K562 (cell line): ENCODE results near the gene GRK3. TPM values are rescaled to one million over a fixed set of nuclear protein-coding genes. Genes with fewer than 3 reads are reported as not detected.
A peak's percentile ranks its signal among the peaks of the same experiment; 100 is the strongest.

ENCODE experiments used
- ARID2 ChIP-seq: fragments of 450-650 bp; IDR thresholded peaks from 2 replicates; pipeline ENCODE4 v1.6.1; 2017; ENCODE audit warnings: antibody characterized with exemption, mild to moderate bottlenecking
- ATF7 ChIP-seq: fragments of 450-650 bp; IDR thresholded peaks from 2 replicates; pipeline ENCODE4 v1.7.1; 2014; ENCODE audit warnings: mild to moderate bottlenecking, moderate library complexity
- CC2D1A ChIP-seq: fragments of 450-650 bp; IDR thresholded peaks from 2 replicates; pipeline ENCODE4 v1.6.1; 2017; ENCODE audit warnings: mild to moderate bottlenecking
- DEAF1 ChIP-seq: fragments of 450-650 bp; formaldehyde crosslinking; IDR thresholded peaks from 2 replicates; pipeline ENCODE4 v1.4.0; 2020; ENCODE audit warnings: mild to moderate bottlenecking, moderate library complexity
- HDAC1 ChIP-seq, 2 experiments: fragments of 450-650 bp; IDR thresholded peaks; 2 replicates each; pipeline ENCODE4 v1.6.1; 2016 to 2017; ENCODE audit warnings: inconsistent platforms in 1 of 2, mild to moderate bottlenecking in 1 of 2, moderate library complexity in 1 of 2
- HNRNPH1 ChIP-seq: fragments of 200-400 bp; formaldehyde crosslinking; optimal IDR thresholded peaks from 2 replicates; pipeline ENCODE3; 2017; ENCODE audit warnings: low read depth, mild to moderate bottlenecking, low read length, moderate library complexity
- MYC ChIP-seq, 2 experiments: fragments of 250-450 bp in 1 of 2; sonication (Bioruptor Pico) in 1 of 2; IDR thresholded peaks; 2 replicates each; pipeline versions ENCODE4 v1.5.1 to v1.6.1; 2012 to 2021; ENCODE audit warnings: low read depth in 2 of 2, borderline replicate concordance in 1 of 2, improper control_type of control experiment in 1 of 2, low read length in 1 of 2, mild to moderate bottlenecking in 1 of 2, moderate library complexity in 1 of 2
- PHTF2 ChIP-seq: fragments of 250-450 bp; sonication (Bioruptor Pico); IDR thresholded peaks from 2 replicates; pipeline ENCODE4 v1.5.0; 2021; ENCODE audit warnings: mild to moderate bottlenecking
- POLR2G ChIP-seq: fragments of 200-400 bp; formaldehyde crosslinking; IDR thresholded peaks from 2 replicates; pipeline ENCODE4 v1.6.1; 2017; ENCODE audit warnings: low read depth, mild to moderate bottlenecking, antibody characterized with exemption, low read length, moderate library complexity
- RFX7 ChIP-seq: fragments of 250-450 bp; sonication (Bioruptor Pico); IDR thresholded peaks from 2 replicates; pipeline ENCODE4 v1.5.1; 2021; ENCODE audit warnings: mild to moderate bottlenecking
- SP2 ChIP-seq: IDR thresholded peaks from 2 replicates; pipeline ENCODE4 v1.6.1; 2011; ENCODE audit warnings: mild to moderate bottlenecking, low read depth, low read length, moderate library complexity; ENCODE audit not compliant: poor library complexity, severe bottlenecking; ENCODE audit errors: extremely low read depth
- YBX1 ChIP-seq: fragments of 450-650 bp; IDR thresholded peaks from 2 replicates; pipeline ENCODE4 v1.7.1; 2016; ENCODE audit warnings: mild to moderate bottlenecking
- ZBTB2 ChIP-seq: fragments of 450-650 bp; IDR thresholded peaks from 2 replicates; pipeline ENCODE4 v1.6.1; 2016; ENCODE audit warnings: antibody characterized with exemption
- ZKSCAN3 ChIP-seq: fragments of 250-450 bp; sonication (Bioruptor Pico); IDR thresholded peaks from 2 replicates; pipeline ENCODE4 v1.4.0; 2020
- ZNF174 ChIP-seq: fragments of 250-450 bp; sonication (Bioruptor Pico); IDR thresholded peaks from 2 replicates; pipeline ENCODE4 v1.4.0; 2020; ENCODE audit warnings: mild to moderate bottlenecking
- ZNF282 ChIP-seq: sonication (generic); formaldehyde crosslinking; IDR thresholded peaks from 2 replicates; pipeline ENCODE4 v1.8.1; 2023; ENCODE audit warnings: missing genetic modification reagents
- ZNF318 ChIP-seq, 2 experiments: fragments of 450-650 bp; IDR thresholded peaks; 2 replicates each; pipeline ENCODE4 v1.6.1; 2016; ENCODE audit warnings: mild to moderate bottlenecking in 2 of 2, borderline replicate concordance in 1 of 2, low read depth in 1 of 2, moderate library complexity in 1 of 2
- polyA plus RNA-seq, 8 experiments: library from polyadenylated mRNA; depleted of rRNA in 4 of 8; stranded (reverse) in 5 of 8; unstranded in 3 of 8; fragments of >200 nt; fragmentation: Nextera tagmentation in 2 of 8; fragmentation: Illumina TruSeq in 1 of 8; extraction: Ambion mirVana in 2 of 8; extraction: Trizol in 1 of 8; gene quantifications; 2 replicates each; pipeline versions ENCODE4 v1.2.1 to v1.2.3, GENCODE V29; 2011 to 2014; ENCODE audit warnings: inconsistent platforms in 1 of 8, missing spikeins in 1 of 8
- total RNA-seq, 7 experiments: library from RNA; depleted of rRNA in 6 of 7; stranded (reverse); fragments of >200 nt in 6 of 7; fragmentation: Illumina TruSeq in 2 of 7; extraction: Trizol in 2 of 7; gene quantifications; 2 replicates each; pipeline versions ENCODE4 v1.2.1 to v1.2.3, GENCODE V29; 2011 to 2021; ENCODE audit warnings: low replicate concordance in 1 of 7

Gene GRK3
- total and polyA plus RNA-seq, 9 of the 15 experiments (the other 6 are each of a cell fraction or from before 2014, with no cell fraction given): 1.4 to 7.6 (median 3.6) TPM

- TF ChIP-seq SP2 (no peak), ATF7 (0 out of 2 replicates have a peak, but pooled peaks have one; percentile 7), ZNF174 (CRISPR knock-in tag) (no peak), CC2D1A (no peak), ZBTB2 (no peak), PHTF2 (CRISPR knock-in tag) (no peak), RFX7 (CRISPR knock-in tag) (no peak), ZNF318 (IDR thresholded peaks at IDR 0.05; ENCODE audit: borderline replicate concordance in 1 of 2, low read depth in 1 of 2) (no peak), DEAF1 (no peak), HDAC1 (IDR thresholded peaks at IDR 0.05) (0 out of 4 replicates have a peak, but pooled peaks of 1 of the 2 experiments have one; percentile 15), ZKSCAN3 (CRISPR knock-in tag) (no peak), YBX1 (no peak), POLR2G (peak; percentile 83), ARID2 (no peak), ZNF282 (CRISPR knock-in tag) (no peak), MYC (IDR thresholded peaks at IDR 0.05; ENCODE audit: low read depth, low read length) (peak; percentile 63; the same call in 1 of the 2 replicates), MYC (CRISPR knock-in tag; IDR thresholded peaks at IDR 0.05; ENCODE audit: borderline replicate concordance, low read depth) (no peak), HNRNPH1 (no peak)
Observed at GRCh38 chr22:25564320-25564978, at the start of gene GRK3 (continued).
